B cell (primary cell): ENCODE results near the gene GPATCH8. TPM values are rescaled to one million over a fixed set of nuclear protein-coding genes. Genes with fewer than 3 reads are reported as not detected.

Experiments
- ATAC-seq: fragments of 200-7000 bp; cut with Tn5 transposase; one replicate; pipeline ENCODE4 v1.10.0; 2021; ENCODE audit warnings: low read depth, mild to moderate bottlenecking, moderate number of reproducible peaks, moderate library complexity
- CTCF ChIA-PET: fragments of 350-600 bp; sonication (Branson Sonifier 250); formaldehyde crosslinking; loops from one replicate; lab custom pipeline; 2021; ENCODE audit warnings: antibody characterized with exemption, inconsistent platforms; lab: Charles Lee
- POLR2A ChIA-PET: fragments of 350-600 bp; sonication (Branson Sonifier 250); formaldehyde crosslinking; loops from one replicate; lab custom pipeline; 2021; ENCODE audit warnings: antibody characterized with exemption; lab: Charles Lee
- DNase-seq: peaks from one replicate; pipeline ENCODE4 v3.0.0; 2013
- H2AFZ ChIP-seq: 2 replicates; pipeline ENCODE4 v1.6.1; 2012; ENCODE audit warnings: mild to moderate bottlenecking, low read depth, low read length; ENCODE audit not compliant: insufficient read depth, poor library complexity, severe bottlenecking
- H3K27ac ChIP-seq, 2 donors: 1 replicate in 1 of 2; 2 replicates in 1 of 2; pipeline ENCODE4 v1.5.1; 2012 to 2013; ENCODE audit warnings: low read length in 2 of 2, mild to moderate bottlenecking in 2 of 2, moderate library complexity in 1 of 2
- H3K27me3 ChIP-seq, 4 experiments: fragments of 200-600 bp in 1 of 4; sonication (generic) in 1 of 4; replicated peaks in 1 of 4; 1 replicate in 2 of 4; 2 replicates in 2 of 4; pipeline versions ENCODE4 v1.6.1 to v1.7.0; 2013 to 2016; ENCODE audit warnings: low read length in 3 of 4, mild to moderate bottlenecking in 2 of 4, mixed read lengths in 1 of 4, moderate library complexity in 1 of 4; ENCODE audit not compliant: insufficient read depth in 4 of 4, control insufficient read depth in 3 of 4; ENCODE audit errors: control extremely low read depth in 1 of 4
- H3K36me3 ChIP-seq, 2 experiments: replicated peaks in 1 of 2; 1 replicate in 1 of 2; 2 replicates in 1 of 2; pipeline versions ENCODE4 v1.6.1 to v1.7.1; 2013; ENCODE audit warnings: low read length in 1 of 2; ENCODE audit not compliant: insufficient read depth in 2 of 2, control insufficient read depth in 1 of 2; ENCODE audit errors: control extremely low read depth in 1 of 2, extremely low read depth in 1 of 2
- H3K4me1 ChIP-seq, 2 donors: fragments of 200-600 bp in 1 of 2; sonication (generic) in 1 of 2; 1 replicate in 1 of 2; 2 replicates in 1 of 2; pipeline versions ENCODE4 v1.5.1 to v1.6.1; 2013 to 2017; ENCODE audit warnings: low read length in 2 of 2; ENCODE audit not compliant: control insufficient read depth in 2 of 2, insufficient read depth in 2 of 2
- H3K4me2 ChIP-seq: replicated peaks from 2 replicates; pipeline ENCODE3; 2012; ENCODE audit warnings: mild to moderate bottlenecking, low read depth, low read length; ENCODE audit not compliant: poor library complexity, severe bottlenecking
- H3K4me3 ChIP-seq, 5 experiments: fragments of 200-600 bp in 1 of 5; sonication (generic) in 1 of 5; 1 replicate in 3 of 5; 2 replicates in 2 of 5; pipeline versions ENCODE4 v1.5.1 to v1.7.0; 2011 to 2016; ENCODE audit warnings: low read length in 4 of 5, mild to moderate bottlenecking in 4 of 5, low read depth in 2 of 5, control low read depth in 1 of 5, moderate library complexity in 1 of 5; ENCODE audit not compliant: insufficient read depth in 1 of 5; ENCODE audit errors: control extremely low read depth in 1 of 5, extremely low read depth in 1 of 5
- H3K79me2 ChIP-seq: fragments of 200-600 bp; sonication (generic); one replicate; pipeline ENCODE4 v1.6.0; 2016; ENCODE audit warnings: low read length; ENCODE audit not compliant: control insufficient read depth, insufficient read depth
- H3K9ac ChIP-seq: fragments of 200-600 bp; sonication (generic); 2 replicates; pipeline ENCODE4 v1.6.1; 2017; ENCODE audit warnings: mild to moderate bottlenecking, low read length, moderate library complexity
- H3K9me3 ChIP-seq, 3 donors: one replicate each; pipeline versions ENCODE4 v1.6.1 to v1.7.1; 2013; ENCODE audit warnings: low read length in 2 of 3; ENCODE audit not compliant: control insufficient read depth in 2 of 3, insufficient read depth in 1 of 3; ENCODE audit errors: control extremely low read depth in 1 of 3
- H4K20me1 ChIP-seq: 2 replicates; pipeline ENCODE4 v1.6.0; 2012; ENCODE audit warnings: mild to moderate bottlenecking, low read length; ENCODE audit not compliant: insufficient read depth, control insufficient read depth, poor library complexity, severe bottlenecking
- H3K27ac Mint-ChIP-seq: one replicate; pipeline ENCODE4 v1.8.0; 2021; ENCODE audit warnings: mixed read lengths
- H3K27me3 Mint-ChIP-seq: one replicate; pipeline ENCODE4 v1.8.0; 2021; ENCODE audit warnings: mixed read lengths
- H3K4me1 Mint-ChIP-seq: one replicate; pipeline ENCODE4 v1.8.0; 2021; ENCODE audit warnings: mixed read lengths
- H3K4me3 Mint-ChIP-seq: one replicate; pipeline ENCODE4 v1.8.0; 2021; ENCODE audit warnings: mixed read lengths
- H3K9me3 Mint-ChIP-seq: one replicate; pipeline ENCODE4 v1.8.0; 2022; ENCODE audit warnings: mixed read lengths; ENCODE audit not compliant: insufficient read depth
- EZH2 ChIP-seq: IDR thresholded peaks from 2 replicates; pipeline ENCODE4 v1.6.1; 2012; ENCODE audit warnings: borderline replicate concordance, low read depth, mild to moderate bottlenecking, moderate library complexity, low read length; ENCODE audit not compliant: insufficient read depth, poor library complexity, severe bottlenecking
- WGBS: methylation state at CpG from one replicate; pipeline ENCODE4 v1.1.5; 2013; ENCODE audit warnings: missing lambda C conversion rate; ENCODE audit not compliant: insufficient coverage; 5-methylcytosine and 5-hydroxymethylcytosine counted together
- intact Hi-C: fragments of 100-400 bp; cut with micrococcal nuclease; formaldehyde crosslinking; loops from one replicate; pipeline ENCODE4 v1.10.0; 2022
- polyA plus RNA-seq: library from polyadenylated mRNA; depleted of rRNA; stranded (reverse); fragments of >200 nt; gene quantifications from 2 replicates; pipeline ENCODE4 v1.2.3, GENCODE V29; 2012
- total RNA-seq, 2 donors: library from RNA; stranded (reverse); fragments of 120-200 nt in 1 of 2; gene quantifications; 1 replicate in 1 of 2; 2 replicates in 1 of 2; pipeline versions ENCODE4 v1.2.3 to v1.2.4, GENCODE V29; 2013 to 2022
- TF ChIP-seq, protein P1 (sequence below): fragments of 200-600 bp; IDR thresholded peaks from one replicate; pipeline ENCODE4 v1.8.0; 2022; ENCODE audit warnings: antibody characterized with exemption, mild to moderate bottlenecking

Gene GPATCH8
- total and polyA plus RNA-seq, 2 donors (not counting 1 experiment from before 2014, with no cell fraction given) = 28.3 to 83.4 TPM

DNA sequence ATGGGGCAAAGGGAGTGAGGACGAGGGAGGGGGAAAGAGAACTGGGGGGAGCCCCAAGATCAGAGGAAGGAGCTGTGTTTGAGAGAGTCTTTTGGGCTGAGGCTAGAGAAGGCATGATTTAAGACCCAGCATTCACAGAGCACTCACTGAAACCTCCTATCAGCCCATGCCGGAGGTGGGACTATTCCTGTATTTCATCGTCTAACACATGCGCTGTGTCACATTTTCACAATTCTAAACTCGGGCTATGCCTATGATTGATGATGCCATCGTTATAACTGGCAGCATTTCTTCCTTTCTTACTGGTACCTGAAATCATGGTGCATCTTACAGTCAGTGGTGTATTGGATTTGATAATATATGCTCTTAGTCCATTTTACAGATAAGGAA is 143.1 kb downstream of the GPATCH8 start:
- ChIA-PET CTCF (interaction anchor here (0.9 to 6.2 kb wide), 4 partner anchors 8 to 154 kb away, joined by 3 to 52 read pairs (median 3); no protein-coding TSS in a partner anchor), POLR2A (no interaction called here)
- 60% methylated on average over 1 of the region's 6 CpGs for WGBS
- no peak overlapping the region for H3K27ac ChIP-seq
- TF ChIP-seq, protein P1, sequence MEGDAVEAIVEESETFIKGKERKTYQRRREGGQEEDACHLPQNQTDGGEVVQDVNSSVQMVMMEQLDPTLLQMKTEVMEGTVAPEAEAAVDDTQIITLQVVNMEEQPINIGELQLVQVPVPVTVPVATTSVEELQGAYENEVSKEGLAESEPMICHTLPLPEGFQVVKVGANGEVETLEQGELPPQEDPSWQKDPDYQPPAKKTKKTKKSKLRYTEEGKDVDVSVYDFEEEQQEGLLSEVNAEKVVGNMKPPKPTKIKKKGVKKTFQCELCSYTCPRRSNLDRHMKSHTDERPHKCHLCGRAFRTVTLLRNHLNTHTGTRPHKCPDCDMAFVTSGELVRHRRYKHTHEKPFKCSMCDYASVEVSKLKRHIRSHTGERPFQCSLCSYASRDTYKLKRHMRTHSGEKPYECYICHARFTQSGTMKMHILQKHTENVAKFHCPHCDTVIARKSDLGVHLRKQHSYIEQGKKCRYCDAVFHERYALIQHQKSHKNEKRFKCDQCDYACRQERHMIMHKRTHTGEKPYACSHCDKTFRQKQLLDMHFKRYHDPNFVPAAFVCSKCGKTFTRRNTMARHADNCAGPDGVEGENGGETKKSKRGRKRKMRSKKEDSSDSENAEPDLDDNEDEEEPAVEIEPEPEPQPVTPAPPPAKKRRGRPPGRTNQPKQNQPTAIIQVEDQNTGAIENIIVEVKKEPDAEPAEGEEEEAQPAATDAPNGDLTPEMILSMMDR = no peak
- no peak for TF ChIP-seq EZH2
- no peak overlapping the region for H3K9ac ChIP-seq
- no peaks in the 10 kb centered on the region for H3K9me3 Mint-ChIP-seq
- no peak overlapping the region for H3K4me3 ChIP-seq
- intact Hi-C loops = no loop called here
- H2AFZ ChIP-seq = no peak overlapping the region
- no peak overlapping the region for H3K4me2 ChIP-seq
- no peak for DNase-seq
- H3K4me3 Mint-ChIP-seq = no peak overlapping the region
- no peak for ATAC-seq
- H3K27ac Mint-ChIP-seq = peak overlapping the region; percentile 56
- peaks cover 14% of the 10 kb centered on the region for H3K27me3 Mint-ChIP-seq
- H3K79me2 ChIP-seq = no peaks in the 10 kb centered on the region
- H3K4me1 Mint-ChIP-seq = peaks cover 11% of the 10 kb centered on the region
- H3K27me3 ChIP-seq = peaks cover 0 to 26% (median 8%) of the 10 kb centered on the region in 4 experiments
- H3K36me3 ChIP-seq = no peaks in the 10 kb centered on the region
- peaks cover 10 to 20% of the 10 kb centered on the region in 2 donors for H3K4me1 ChIP-seq
- H4K20me1 ChIP-seq = no peaks in the 10 kb centered on the region
- H3K9me3 ChIP-seq = no peaks in the 10 kb centered on the region

DNA sequence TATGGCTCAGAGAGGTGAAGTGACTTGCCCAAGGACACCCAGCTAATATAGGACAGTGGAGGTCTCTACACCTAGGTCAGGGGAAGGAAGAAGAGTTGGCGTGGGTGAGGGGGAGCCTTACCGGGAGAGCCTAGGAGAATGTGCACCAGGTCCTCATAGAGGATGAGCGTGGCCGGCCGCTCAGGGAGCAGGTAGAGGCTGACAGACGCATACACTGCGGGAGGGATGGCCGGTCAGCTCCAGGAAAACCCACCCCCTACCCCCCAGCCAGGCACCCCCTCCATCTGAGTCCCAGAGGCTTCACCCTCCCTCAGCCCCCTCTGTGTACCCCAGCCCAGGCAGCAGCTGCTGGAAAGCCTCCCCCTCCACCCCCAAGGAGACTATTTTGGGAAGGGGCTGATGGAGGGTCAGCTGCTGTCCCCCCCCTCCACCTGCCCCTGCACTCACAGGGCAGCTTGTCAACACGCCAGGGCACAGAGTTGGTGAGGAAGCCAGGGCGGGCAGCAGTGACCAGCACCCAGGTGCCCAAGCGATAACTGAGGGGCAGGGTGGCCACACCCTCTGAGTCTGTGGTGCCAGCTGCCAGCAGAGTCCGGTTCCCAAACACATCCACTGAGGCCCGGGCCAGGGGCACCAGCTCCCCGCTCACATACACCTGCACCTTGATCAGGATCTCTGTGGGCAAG is 143.6 kb downstream of the GPATCH8 start:
- peaks cover 10% of the 10 kb centered on the region for H3K27me3 Mint-ChIP-seq
- Histone ChIP-seq H3K79me2 (no peaks in the 10 kb centered on the region), H3K27ac (no peak overlapping the region), H3K27me3 (peaks cover 0 to 24% (median 6%) of the 10 kb centered on the region in 4 experiments), H2AFZ (no peak overlapping the region), H3K4me1 (peaks cover 10 to 20% of the 10 kb centered on the region in 2 donors), H3K4me2 (no peak overlapping the region), H3K9ac (no peak overlapping the region), H3K36me3 (no peaks in the 10 kb centered on the region), H4K20me1 (no peaks in the 10 kb centered on the region), H3K4me3 (no peak overlapping the region), H3K9me3 (no peaks in the 10 kb centered on the region)
- WGBS = 80% methylated on average over 7 of the region's 14 CpGs
- ATAC-seq (no peak), DNase-seq (no peak)
- H3K27ac Mint-ChIP-seq = peak overlapping the region; percentile 56
- POLR2A ChIA-PET = no interaction called here
- H3K9me3 Mint-ChIP-seq = no peaks in the 10 kb centered on the region
- TF ChIP-seq, protein P1 = no peak
- no peak for TF ChIP-seq EZH2
- H3K4me1 Mint-ChIP-seq = peaks cover 11% of the 10 kb centered on the region
- CTCF ChIA-PET = interaction anchor here (0.9 to 6.2 kb wide), 5 partner anchors 7 to 155 kb away, joined by 3 to 52 read pairs (median 3); no protein-coding TSS in a partner anchor
- no peak overlapping the region for H3K4me3 Mint-ChIP-seq
- intact Hi-C loops = no loop called here
